NB4 (cell line): ENCODE results near the gene FANK1.

Source experiments
- CTCF ChIP-seq: IDR thresholded peaks from one replicate; pipeline ENCODE4 v1.5.1; 2012; ENCODE audit warnings: low read depth, low read length
- MYC ChIP-seq: IDR thresholded peaks from 2 replicates; pipeline ENCODE4 v1.6.1; 2011; ENCODE audit warnings: low read depth, low read length
- POLR2A ChIP-seq: IDR thresholded peaks from 2 replicates; pipeline ENCODE4 v1.6.1; 2011; ENCODE audit warnings: mild to moderate bottlenecking; ENCODE audit not compliant: insufficient read length; ENCODE audit errors: extremely low read depth
- TF ChIP-seq, protein P1 (sequence below): IDR thresholded peaks from 2 replicates; pipeline ENCODE4 v1.6.1; 2011; ENCODE audit warnings: low read depth, low read length

GRCh38 chr10:125953778-125954385 is 57.5 kb downstream of the FANK1 start:
- TF ChIP-seq CTCF (no peak), POLR2A (no peak), MYC (no peak)
- TF ChIP-seq, protein P1, sequence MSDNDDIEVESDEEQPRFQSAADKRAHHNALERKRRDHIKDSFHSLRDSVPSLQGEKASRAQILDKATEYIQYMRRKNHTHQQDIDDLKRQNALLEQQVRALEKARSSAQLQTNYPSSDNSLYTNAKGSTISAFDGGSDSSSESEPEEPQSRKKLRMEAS: no peak
